Measurements from ENCODE around the gene VPS41.

- TF ChIP-seq POLR2A (IDR thresholded peaks at IDR 0.05; ENCODE audit: low read length), result no peak
- TF ChIP-seq GATA1 (IDR thresholded peaks at IDR 0.05; ENCODE audit: low read depth, low read length), result no peak
Observed at GRCh38 chr7:38840736-38841460, 68.1 kb downstream of the VPS41 start.

All from erythroblast (primary cell).